ENCODE measurements around the gene RASSF3. TPM values are rescaled to one million over a fixed set of nuclear protein-coding genes. Genes with fewer than 3 reads are reported as not detected.
A peak's percentile ranks its signal among the peaks of the same experiment; 100 is the strongest.

Gene RASSF3, protein sequence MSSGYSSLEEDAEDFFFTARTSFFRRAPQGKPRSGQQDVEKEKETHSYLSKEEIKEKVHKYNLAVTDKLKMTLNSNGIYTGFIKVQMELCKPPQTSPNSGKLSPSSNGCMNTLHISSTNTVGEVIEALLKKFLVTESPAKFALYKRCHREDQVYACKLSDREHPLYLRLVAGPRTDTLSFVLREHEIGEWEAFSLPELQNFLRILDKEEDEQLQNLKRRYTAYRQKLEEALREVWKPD
- 3.4 TPM for polyA plus RNA-seq

DNA sequence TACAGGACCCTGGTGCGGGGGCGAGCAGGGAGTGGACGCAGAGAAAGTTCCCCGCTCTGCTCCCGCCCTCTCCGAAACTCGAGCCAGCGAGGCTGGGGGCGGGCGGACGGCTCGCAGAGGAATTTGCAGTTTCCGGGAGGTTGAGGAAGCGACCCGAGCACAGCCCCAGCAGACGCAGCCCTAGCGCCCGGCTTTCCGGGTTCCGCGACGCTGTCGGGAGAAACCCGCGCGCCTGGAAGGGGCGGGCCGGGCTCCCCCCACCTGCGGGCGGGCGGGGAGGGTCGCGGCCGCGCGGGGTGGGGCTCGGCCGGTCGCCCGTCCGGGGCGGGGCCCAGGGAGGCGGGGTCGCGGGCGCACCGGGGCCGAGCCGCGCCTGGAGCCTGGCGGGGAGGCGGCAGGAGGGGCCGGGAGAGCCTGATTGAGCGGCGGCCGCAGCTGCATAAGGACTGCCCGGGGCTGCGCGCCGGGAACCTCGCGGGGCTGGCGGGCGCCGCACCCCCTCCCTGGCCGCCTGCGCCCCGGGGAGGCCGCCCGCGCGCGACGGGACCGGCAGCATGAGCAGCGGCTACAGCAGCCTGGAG, at the start of gene RASSF3:
RASSF3 (plus strand) TSS at position 417 of the 581 bp plus-strand sequence; CDS start at position 555, 138 bp downstream.
- H3K9me3 Mint-ChIP-seq: no peaks in the 10 kb centered on the region
- peaks cover 25 to 31% (median 25%) of the 10 kb centered on the region in 3 donors for H3K4me1 Mint-ChIP-seq

DNA sequence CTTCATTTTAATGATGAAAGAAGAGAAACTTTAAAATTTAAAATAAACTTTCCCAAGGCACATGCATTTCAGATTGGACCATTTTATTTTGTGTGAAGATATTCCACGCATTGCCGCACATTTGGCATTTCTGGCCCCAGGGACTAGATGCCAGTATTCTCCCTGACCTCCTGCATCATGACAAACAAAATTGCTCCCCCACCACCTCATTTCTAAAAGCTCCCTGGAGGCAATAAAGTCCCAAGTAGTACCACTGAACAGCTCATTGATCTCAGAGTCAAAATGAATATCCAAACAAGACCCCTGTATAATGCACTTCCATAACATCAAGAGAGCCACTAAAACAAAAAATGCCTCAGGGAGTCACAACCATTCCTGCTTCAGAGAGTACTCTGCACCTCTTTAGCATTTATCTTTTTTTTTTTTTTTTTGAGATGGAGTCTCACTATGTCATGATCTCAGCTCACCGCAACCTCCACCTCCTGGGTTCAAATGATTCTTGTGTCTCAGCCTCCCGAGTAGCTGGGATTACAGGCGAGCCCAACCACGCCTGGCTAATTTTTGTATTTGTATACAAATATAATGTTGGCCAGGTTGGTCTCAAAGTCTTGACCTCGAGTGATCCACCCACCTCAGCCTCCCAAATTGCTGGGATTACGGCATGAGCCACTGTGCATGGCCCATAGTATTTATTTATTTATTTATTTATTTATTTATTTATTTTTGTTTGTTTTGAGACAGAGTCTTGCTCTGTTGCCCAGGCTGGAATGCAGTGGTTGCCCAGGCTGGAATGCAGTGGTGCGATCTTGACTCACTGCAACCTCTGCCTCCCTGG, 48.8 kb upstream of the RASSF3 start:
- no peak overlapping the region for H3K27ac Mint-ChIP-seq

More for the DNA sequence above, at the start of gene RASSF3:
- Mint-ChIP-seq H3K36me3 (peaks cover 2% of the 10 kb centered on the region), H3K27ac (peak within 1 kb of the TSS; percentile 81 to 99 (median 98)), H3K27me3 (no peaks in the 10 kb centered on the region), H3K4me3 (peak within 1 kb of the TSS; percentile 89 to 99 (median 98))

DNA sequence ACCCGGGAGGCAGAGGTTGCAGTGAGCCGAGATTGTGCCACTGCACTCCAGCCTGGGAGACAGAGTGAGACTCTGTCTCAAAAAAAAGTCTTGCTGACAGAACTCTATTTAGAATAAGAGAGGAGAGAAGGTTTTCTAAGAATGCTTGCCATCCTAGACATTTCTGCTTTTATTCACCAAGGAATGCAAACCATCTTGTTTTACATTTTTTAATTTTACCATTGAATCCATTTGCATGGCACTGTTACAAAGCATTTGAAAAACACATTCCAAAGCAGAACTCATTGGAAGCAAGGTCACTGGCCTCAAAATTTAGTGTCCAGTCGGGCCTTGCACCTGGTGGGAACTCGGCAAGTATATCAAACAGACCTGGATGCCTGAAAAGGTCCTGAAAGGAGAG, 44.2 kb upstream of the RASSF3 start:
- H3K4me1 Mint-ChIP-seq: no peaks in the 10 kb centered on the region
- no peaks in the 10 kb centered on the region for H3K9me3 Mint-ChIP-seq
- H3K4me3 Mint-ChIP-seq: no peak overlapping the region
- H3K36me3 Mint-ChIP-seq: no peaks in the 10 kb centered on the region
- no peaks in the 10 kb centered on the region for H3K27me3 Mint-ChIP-seq
- H3K27ac Mint-ChIP-seq: peak overlapping the region in 1 of 3 donors; percentile 83

More for the DNA sequence above, 48.8 kb upstream of the RASSF3 start:
- no peaks in the 10 kb centered on the region for H3K9me3 Mint-ChIP-seq
- H3K4me1 Mint-ChIP-seq: no peaks in the 10 kb centered on the region
- no peaks in the 10 kb centered on the region for H3K27me3 Mint-ChIP-seq
- H3K4me3 Mint-ChIP-seq: no peak overlapping the region
- H3K36me3 Mint-ChIP-seq: no peaks in the 10 kb centered on the region

DNA sequence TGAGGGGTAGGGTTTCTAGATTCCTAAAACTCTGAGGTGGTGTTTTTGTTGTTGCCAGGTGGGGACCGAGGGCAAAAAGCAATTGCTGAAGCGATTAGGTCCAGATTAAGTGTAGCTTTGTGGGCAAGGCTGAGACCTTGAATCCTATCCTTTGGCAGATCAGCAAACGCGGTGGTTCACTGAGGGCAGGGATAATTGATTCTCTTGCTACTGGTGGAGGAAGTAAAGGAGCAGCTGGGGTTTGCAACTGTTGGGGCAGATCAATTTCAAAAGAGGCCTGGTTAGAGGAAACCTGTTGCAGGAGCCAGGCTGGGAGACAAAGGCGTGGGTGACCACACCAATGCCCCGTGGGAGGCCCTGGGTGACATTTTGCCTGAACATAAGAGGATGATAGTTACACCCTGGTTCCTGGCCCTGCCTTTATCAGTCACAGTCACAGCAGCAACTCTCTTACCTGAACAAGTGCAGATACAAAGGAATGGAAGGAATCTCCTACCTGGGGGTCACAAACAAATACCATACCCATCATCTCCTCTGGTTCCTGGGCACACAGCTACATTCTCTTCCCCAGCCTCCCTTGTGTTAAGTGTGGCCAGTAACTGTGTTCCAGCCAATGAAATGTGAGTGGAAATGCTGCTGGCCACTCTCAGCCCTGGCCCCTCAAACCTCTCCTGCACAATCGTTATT, 43.3 kb upstream of the RASSF3 start:
- Mint-ChIP-seq H3K36me3 (no peaks in the 10 kb centered on the region), H3K27ac (no peak overlapping the region), H3K9me3 (peaks cover 0 to 1% (median 0%) of the 10 kb centered on the region in 3 donors), H3K27me3 (no peaks in the 10 kb centered on the region), H3K4me1 (no peaks in the 10 kb centered on the region), H3K4me3 (no peak overlapping the region)

DNA sequence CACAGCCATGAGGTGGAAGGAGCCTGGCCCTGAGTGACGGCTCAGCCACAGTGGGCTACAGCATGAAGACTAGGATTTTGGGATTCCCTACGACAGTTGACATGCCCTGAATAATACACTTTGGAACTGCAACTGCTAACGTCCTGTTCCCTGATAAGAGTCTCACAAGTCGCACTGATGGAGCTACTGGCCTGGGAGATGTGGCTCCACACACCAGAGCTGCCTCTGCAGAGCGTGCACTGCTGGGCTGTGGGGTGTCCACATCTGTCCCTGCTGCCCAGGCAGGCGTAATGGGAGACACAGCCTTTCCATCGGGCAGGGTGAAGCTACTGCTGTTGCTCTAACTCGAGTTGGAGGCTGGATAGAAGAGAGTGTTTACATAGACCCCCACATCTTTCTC, 42.7 kb upstream of the RASSF3 start:
- no peak overlapping the region for H3K4me3 Mint-ChIP-seq
- H3K36me3 Mint-ChIP-seq: no peaks in the 10 kb centered on the region
- H3K27me3 Mint-ChIP-seq: no peaks in the 10 kb centered on the region
- no peaks in the 10 kb centered on the region for H3K4me1 Mint-ChIP-seq
- no peak overlapping the region for H3K27ac Mint-ChIP-seq
- peaks cover 0 to 2% (median 0%) of the 10 kb centered on the region in 3 donors for H3K9me3 Mint-ChIP-seq

DNA sequence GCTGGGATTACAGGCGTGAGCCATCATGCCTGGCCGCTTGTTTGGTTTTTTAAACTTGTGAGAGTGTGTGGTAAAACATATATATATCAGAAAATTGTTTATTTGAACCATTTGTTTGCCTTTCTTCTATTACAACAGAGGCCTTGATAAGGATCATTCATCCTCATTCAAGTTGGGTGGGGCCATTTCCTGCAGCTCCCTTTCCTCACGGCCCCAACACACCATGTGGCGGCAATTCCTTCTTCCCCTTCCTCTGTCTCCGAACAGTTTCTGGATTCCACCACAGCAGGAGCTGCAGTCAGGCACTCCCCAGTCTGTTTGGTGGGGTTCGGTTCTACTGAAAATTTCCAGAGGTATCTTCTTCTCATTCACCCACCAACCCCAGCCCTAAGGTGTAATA, 42.0 kb upstream of the RASSF3 start:
- Mint-ChIP-seq H3K4me3 (no peak overlapping the region), H3K9me3 (peaks cover 0 to 2% (median 0%) of the 10 kb centered on the region in 3 donors), H3K4me1 (no peaks in the 10 kb centered on the region), H3K27ac (no peak overlapping the region), H3K27me3 (no peaks in the 10 kb centered on the region), H3K36me3 (no peaks in the 10 kb centered on the region)

DNA sequence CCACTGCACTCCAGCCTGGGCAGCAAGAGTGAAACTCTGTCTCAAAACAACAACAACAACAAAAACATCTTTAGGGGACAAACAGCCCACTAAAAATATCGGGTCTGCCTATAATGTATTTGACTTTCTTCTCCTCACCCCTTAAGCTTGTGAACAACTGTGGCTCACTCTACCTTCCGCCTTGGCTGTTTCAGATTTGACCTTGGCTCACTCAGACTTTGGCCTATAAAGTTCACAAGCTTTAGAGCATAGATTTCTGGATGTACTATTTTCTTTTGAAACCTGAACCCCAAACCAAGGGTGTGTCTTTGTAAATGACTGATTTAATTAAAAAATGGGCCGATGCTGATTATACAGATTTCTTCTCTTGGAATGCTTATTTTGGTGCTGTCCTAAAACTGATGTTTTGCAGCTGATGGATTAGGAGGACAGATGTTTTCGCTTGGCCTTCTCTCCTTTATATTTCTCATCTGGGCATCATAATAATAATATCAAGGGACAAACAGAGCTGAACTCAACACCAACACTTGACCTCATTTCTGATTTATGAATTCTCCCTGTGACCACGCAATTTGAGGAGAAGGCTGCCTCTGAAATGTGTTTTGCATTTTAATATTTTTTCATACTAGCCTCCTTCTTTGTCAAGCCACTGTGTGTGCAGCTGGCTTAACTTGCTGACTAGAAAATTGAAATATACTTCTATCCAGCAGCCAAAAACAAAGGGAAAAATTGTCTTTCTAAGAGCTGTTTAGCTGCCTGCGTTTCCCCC, 40.2 kb upstream of the RASSF3 start:
- Mint-ChIP-seq H3K4me3 (no peak overlapping the region), H3K4me1 (no peaks in the 10 kb centered on the region), H3K27me3 (no peaks in the 10 kb centered on the region), H3K9me3 (peaks cover 0 to 2% (median 0%) of the 10 kb centered on the region in 3 donors), H3K27ac (peak overlapping the region in 1 of 3 donors; percentile 29), H3K36me3 (no peaks in the 10 kb centered on the region)

DNA sequence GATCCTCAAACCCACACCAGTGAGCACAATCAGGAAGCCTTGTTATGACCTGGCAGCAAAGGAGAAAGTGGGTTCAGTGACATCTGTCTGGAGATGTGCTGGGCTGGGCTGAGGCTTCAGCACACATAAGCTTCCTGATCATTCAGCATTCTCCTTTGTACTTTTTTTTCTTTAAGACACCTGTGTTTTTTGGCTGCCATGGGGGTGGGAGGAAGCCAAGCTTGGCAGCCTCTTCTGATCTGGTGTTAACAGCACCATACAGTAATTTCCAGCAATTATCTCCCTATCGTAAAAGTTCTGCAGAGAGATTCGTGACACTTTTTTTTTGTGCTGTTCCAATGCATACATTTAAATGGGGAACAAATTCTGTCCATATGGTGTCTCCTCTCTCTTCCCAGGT, 38.9 kb upstream of the RASSF3 start:
- Mint-ChIP-seq H3K4me1 (no peaks in the 10 kb centered on the region), H3K9me3 (peaks cover 0 to 7% (median 0%) of the 10 kb centered on the region in 3 donors), H3K27me3 (no peaks in the 10 kb centered on the region), H3K36me3 (peaks cover 3% of the 10 kb centered on the region), H3K4me3 (no peak overlapping the region), H3K27ac (no peak overlapping the region)

DNA sequence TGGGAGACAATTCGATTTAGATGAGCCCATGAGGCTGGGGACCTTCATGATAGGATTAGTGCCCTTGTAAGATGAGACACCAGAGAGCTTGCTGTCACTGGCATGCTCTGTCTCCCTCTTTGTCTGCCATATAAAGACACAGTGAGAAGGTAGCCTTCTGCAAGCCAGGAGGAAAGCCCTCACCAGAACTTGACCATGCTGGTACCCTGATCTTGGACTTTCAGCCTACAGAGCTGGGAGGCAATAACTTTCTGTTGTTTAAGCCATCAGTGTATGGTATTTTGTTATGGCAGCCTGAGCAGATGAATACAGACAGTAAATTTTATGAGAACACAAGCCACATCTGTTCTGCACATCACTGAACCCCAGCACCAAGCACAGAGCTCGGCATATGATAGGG, 38.1 kb upstream of the RASSF3 start:
- Mint-ChIP-seq H3K9me3 (peaks cover 0 to 7% (median 0%) of the 10 kb centered on the region in 3 donors), H3K4me3 (no peak overlapping the region), H3K36me3 (peaks cover 3% of the 10 kb centered on the region), H3K27ac (no peak overlapping the region), H3K4me1 (no peaks in the 10 kb centered on the region), H3K27me3 (no peaks in the 10 kb centered on the region)

DNA sequence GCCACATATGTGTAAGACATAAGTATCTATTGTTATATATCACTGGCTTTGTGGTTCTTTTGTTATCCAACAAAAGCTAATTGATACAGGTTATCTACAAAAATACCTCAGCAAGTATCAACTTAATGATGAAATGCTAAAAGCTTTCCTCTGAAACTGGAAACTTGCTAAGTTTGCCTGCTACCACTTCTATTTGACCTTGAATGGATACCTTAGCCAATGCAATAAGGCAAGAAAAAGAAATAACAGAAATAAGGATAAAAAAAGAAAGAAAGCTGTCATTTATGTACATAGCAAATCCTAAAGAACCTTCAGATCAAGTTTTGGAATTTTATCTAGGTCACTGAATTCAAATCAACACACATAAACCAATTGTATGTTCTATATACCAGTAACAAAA, 35.5 kb upstream of the RASSF3 start:
- Mint-ChIP-seq H3K9me3 (peaks cover 0 to 7% (median 0%) of the 10 kb centered on the region in 3 donors), H3K4me1 (no peaks in the 10 kb centered on the region), H3K36me3 (peaks cover 3% of the 10 kb centered on the region), H3K27ac (no peak overlapping the region), H3K27me3 (peaks cover 2% of the 10 kb centered on the region), H3K4me3 (no peak overlapping the region)

DNA sequence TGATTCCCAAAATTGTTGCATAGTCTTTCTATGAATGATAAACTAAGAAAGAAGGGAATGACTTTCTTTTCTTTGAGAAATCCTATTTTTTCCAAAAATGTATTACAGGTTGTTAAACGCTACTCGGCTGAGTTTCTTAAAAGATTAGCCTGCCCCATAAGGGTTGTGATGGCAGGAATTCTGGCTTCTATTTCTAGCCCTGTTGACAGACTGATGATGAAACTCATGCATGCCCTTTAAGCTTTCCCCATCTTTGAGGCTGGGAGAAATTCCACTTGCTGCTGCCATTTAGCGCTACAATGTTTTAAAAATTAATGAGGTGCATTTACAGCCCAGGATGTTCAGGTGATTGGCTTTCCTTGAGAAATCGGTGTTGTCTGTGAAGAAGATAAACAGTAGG, 33.2 kb upstream of the RASSF3 start:
- Mint-ChIP-seq H3K27me3 (peaks cover 2% of the 10 kb centered on the region), H3K36me3 (peaks cover 3% of the 10 kb centered on the region)

DNA sequence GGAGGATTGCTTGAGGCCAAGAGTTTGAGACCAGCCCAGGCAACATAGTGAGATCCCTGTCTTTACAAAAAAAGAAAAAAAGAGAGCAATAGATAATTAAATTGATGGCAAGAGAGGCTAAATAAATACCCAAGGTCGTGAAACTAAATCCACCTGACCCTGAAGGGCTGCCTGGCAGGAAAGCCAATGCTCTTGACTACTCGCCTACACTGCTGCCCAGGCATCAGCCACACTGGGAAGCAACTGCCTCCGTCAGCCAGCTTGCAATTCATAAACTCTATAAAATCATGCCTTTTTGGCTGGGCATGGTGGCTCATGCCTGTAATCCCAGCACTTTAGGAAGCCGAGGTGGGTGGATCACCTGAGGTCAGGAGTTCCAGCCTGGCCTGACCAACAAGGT, 31.7 kb upstream of the RASSF3 start:
- Mint-ChIP-seq H3K36me3 (peaks cover 3% of the 10 kb centered on the region), H3K27ac (no peak overlapping the region), H3K27me3 (peaks cover 4% of the 10 kb centered on the region), H3K9me3 (peaks cover 0 to 5% (median 0%) of the 10 kb centered on the region in 3 donors), H3K4me1 (peaks cover 0 to 2% (median under 1%) of the 10 kb centered on the region in 3 donors), H3K4me3 (no peak overlapping the region)

More for the DNA sequence above, 33.2 kb upstream of the RASSF3 start:
- Mint-ChIP-seq H3K27ac (no peak overlapping the region), H3K9me3 (peaks cover 0 to 5% (median 0%) of the 10 kb centered on the region in 3 donors), H3K4me3 (no peak overlapping the region), H3K4me1 (no peaks in the 10 kb centered on the region)

DNA sequence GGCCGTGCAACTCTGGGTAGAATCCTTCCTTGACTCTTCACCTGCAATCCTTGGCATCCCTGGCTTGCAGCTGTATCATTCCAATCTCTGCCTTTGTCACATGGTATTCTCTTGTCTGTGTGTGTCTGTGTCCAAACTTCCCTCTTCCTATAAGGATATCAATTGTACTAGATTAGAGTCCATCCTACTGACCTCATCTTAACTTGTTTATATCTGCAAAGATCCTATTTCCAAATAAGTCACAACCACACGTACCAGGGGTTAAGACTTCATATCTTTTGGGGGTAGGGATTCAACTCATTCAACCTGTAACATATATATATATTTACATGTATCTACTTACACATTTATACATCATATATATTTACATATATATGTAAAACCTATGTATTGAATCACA, 29.6 kb upstream of the RASSF3 start:
- Mint-ChIP-seq H3K9me3 (peaks cover 0 to 5% (median 0%) of the 10 kb centered on the region in 3 donors), H3K4me1 (peaks cover 9 to 12% (median 10%) of the 10 kb centered on the region in 3 donors), H3K36me3 (peaks cover 5% of the 10 kb centered on the region), H3K27ac (no peak overlapping the region), H3K27me3 (peaks cover 9% of the 10 kb centered on the region), H3K4me3 (no peak overlapping the region)

DNA sequence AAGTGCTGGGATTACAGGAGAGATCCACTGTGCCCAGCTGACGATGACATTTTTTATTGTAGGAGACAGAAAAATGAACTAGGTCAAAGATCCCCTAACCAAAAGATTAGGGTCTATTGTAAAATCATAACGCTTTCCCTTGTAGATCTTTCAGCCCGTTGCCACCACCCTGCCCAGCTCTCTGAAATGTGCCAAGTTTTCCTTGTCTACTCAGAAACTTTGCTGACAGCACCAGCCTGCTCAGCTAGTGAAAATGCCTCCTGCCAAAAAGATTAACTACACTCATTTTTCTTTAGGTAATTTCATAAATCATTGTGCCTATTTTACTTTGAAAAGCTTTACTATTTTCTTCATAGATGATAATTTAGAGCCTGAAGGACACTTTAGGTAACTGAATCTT, 28.2 kb upstream of the RASSF3 start:
- Mint-ChIP-seq H3K27ac (no peak overlapping the region), H3K4me1 (peaks cover 9 to 12% (median 10%) of the 10 kb centered on the region in 3 donors), H3K36me3 (peaks cover 2% of the 10 kb centered on the region), H3K4me3 (no peak overlapping the region), H3K9me3 (no peaks in the 10 kb centered on the region), H3K27me3 (peaks cover 9% of the 10 kb centered on the region)

Data from IgD-negative memory B cell (primary cell).